ENCODE results near the gene NR4A2.
"Not testable (repeated sequence)": the region's sequence is repeated elsewhere in the genome, so short reads cannot be mapped to it uniquely, and the experiment has no call there.

DNA sequence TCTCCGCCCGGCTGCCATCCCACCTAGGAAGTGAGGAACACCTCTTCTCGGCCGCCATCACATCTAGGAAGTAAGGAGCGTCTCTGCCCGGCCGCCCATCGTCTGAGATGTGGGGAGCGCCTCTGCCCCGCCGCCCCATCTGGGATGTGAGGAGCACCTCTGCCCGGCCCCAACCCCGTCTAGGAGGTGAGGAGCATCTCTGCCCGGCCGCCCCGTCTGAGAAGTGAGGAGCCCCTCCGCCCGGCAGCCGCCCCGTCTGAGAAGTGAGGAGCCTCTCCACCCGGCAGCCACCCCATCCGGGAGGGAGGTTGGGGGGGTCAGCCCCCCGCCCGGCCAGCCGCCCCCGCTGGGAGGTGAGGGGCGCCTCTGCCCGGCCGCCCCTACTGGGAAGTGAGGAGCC is 39.1 kb downstream of the NR4A2 start:
- TF ChIP-seq POLR2A, POLR2AphosphoS5, POU2F2, SPI1, TAF1 (IDR thresholded peaks at IDR 0.05; ENCODE audit: low read depth, low read length): not testable (repeated sequence)

Measured in GM12891 (cell line).